OCI-LY1 (cell line): Measurements from ENCODE around the gene GRB10.

Experiments used
- H2AFZ ChIP-seq: fragments of 200-600 bp; sonication (generic), shearing (Covaris generic); 2 replicates; pipeline ENCODE4 v1.6.0; 2014; ENCODE audit warnings: antibody characterized with exemption, mild to moderate bottlenecking, low read length
- H3F3A ChIP-seq: fragments of 200-600 bp; sonication (generic), shearing (Covaris generic); 2 replicates; pipeline ENCODE4 v1.6.0; 2014; ENCODE audit warnings: mild to moderate bottlenecking, antibody characterized with exemption, low read length, moderate library complexity; ENCODE audit not compliant: insufficient read depth
- H3K27ac ChIP-seq: fragments of 200-600 bp; sonication (generic); 2 replicates; pipeline ENCODE4 v1.5.1; 2014; ENCODE audit warnings: low read length, mixed run types, mild to moderate bottlenecking, low read depth; ENCODE audit not compliant: poor library complexity, severe bottlenecking
- H3K27me3 ChIP-seq: fragments of 200-600 bp; sonication (generic); 2 replicates; pipeline ENCODE4 v1.6.0; 2014; ENCODE audit warnings: antibody characterized with exemption, mild to moderate bottlenecking, low read length, moderate library complexity; ENCODE audit not compliant: insufficient read depth
- H3K36me3 ChIP-seq: fragments of 200-600 bp; sonication (generic); 2 replicates; pipeline ENCODE4 v1.6.1; 2014; ENCODE audit warnings: mild to moderate bottlenecking, antibody characterized with exemption, low read length, moderate library complexity, mixed read lengths; ENCODE audit not compliant: insufficient read depth
- H3K4me1 ChIP-seq: fragments of 200-600 bp; sonication (generic); 2 replicates; pipeline ENCODE4 v1.5.1; 2014; ENCODE audit warnings: mild to moderate bottlenecking, low read length, moderate library complexity; ENCODE audit not compliant: insufficient read depth, severe bottlenecking
- H3K4me2 ChIP-seq: fragments of 200-600 bp; sonication (generic), shearing (Covaris generic); 2 replicates; pipeline ENCODE4 v1.6.1; 2014; ENCODE audit warnings: low read length
- H3K4me3 ChIP-seq: fragments of 200-600 bp; sonication (generic); 2 replicates; pipeline ENCODE4 v1.5.1; 2014; ENCODE audit warnings: low read length, low read depth, mild to moderate bottlenecking, mixed read lengths; ENCODE audit not compliant: poor library complexity, severe bottlenecking
- H3K79me2 ChIP-seq: fragments of 200-600 bp; shearing (Covaris generic); 2 replicates; pipeline ENCODE4 v1.6.1; 2016; ENCODE audit warnings: mixed run types, low read length, mixed read lengths; ENCODE audit not compliant: insufficient read depth
- H3K9ac ChIP-seq: fragments of 200-600 bp; sonication (generic), shearing (Covaris generic); 2 replicates; pipeline ENCODE4 v1.6.1; 2014; ENCODE audit warnings: mild to moderate bottlenecking, low read length, mixed read lengths
- H3K9me2 ChIP-seq: fragments of 200-600 bp; sonication (generic), shearing (Covaris generic); 2 replicates; pipeline ENCODE4 v1.6.1; 2014; ENCODE audit warnings: low read depth, mild to moderate bottlenecking, low read length, mixed read lengths
- H3K9me3 ChIP-seq: fragments of 200-600 bp; shearing (Covaris generic); 2 replicates; pipeline ENCODE4 v1.6.1; 2014; ENCODE audit warnings: low read length, mixed read lengths
- H4K20me1 ChIP-seq: fragments of 200-600 bp; sonication (generic), shearing (Covaris generic); 2 replicates; pipeline ENCODE4 v1.6.0; 2016; ENCODE audit warnings: mild to moderate bottlenecking, low read length; ENCODE audit not compliant: insufficient read depth
- CTCF ChIP-seq: fragments of 200-600 bp; sonication (generic), shearing (Covaris generic); IDR thresholded peaks from 2 replicates; pipeline ENCODE4 v1.5.1; 2017; ENCODE audit warnings: mild to moderate bottlenecking, antibody characterized with exemption, low read length, moderate library complexity, mixed read lengths
- EZH2 ChIP-seq: fragments of 200-600 bp; sonication (generic), shearing (Covaris generic); IDR thresholded peaks from 2 replicates; pipeline ENCODE4 v1.8.0; 2017; ENCODE audit warnings: borderline replicate concordance, mixed run types, mild to moderate bottlenecking, antibody characterized with exemption, low read length, moderate library complexity, mixed read lengths

Gene GRB10

GRCh38 chr7:50748472-50748871, 34.2 kb downstream of the GRB10 start:
- Histone ChIP-seq H3K9ac (no peak overlapping the region), H2AFZ (no peak overlapping the region), H3K79me2 (no peaks in the 10 kb centered on the region), H3K9me2 (no peaks in the 10 kb centered on the region), H3K4me3 (no peak overlapping the region), H3F3A (no peaks in the 10 kb centered on the region), H3K36me3 (no peaks in the 10 kb centered on the region), H3K4me1 (no peaks in the 10 kb centered on the region), H3K4me2 (no peak overlapping the region), H3K9me3 (no peaks in the 10 kb centered on the region), H3K27ac (no peak overlapping the region), H3K27me3 (no peaks in the 10 kb centered on the region), H4K20me1 (no peaks in the 10 kb centered on the region)
- TF ChIP-seq CTCF (no peak), EZH2 (no peak)

- H3K27ac ChIP-seq, result no peak overlapping the region
- no peak for TF ChIP-seq EZH2
- no peak for TF ChIP-seq CTCF
- no peaks in the 10 kb centered on the region for H3F3A ChIP-seq
- no peaks in the 10 kb centered on the region for H3K4me1 ChIP-seq
- no peaks in the 10 kb centered on the region for H3K9me2 ChIP-seq
- H2AFZ ChIP-seq, result no peak overlapping the region
- no peaks in the 10 kb centered on the region for H4K20me1 ChIP-seq
- H3K9me3 ChIP-seq, result no peaks in the 10 kb centered on the region
- no peak overlapping the region for H3K4me3 ChIP-seq
- no peak overlapping the region for H3K9ac ChIP-seq
- H3K36me3 ChIP-seq, result no peaks in the 10 kb centered on the region
- no peak overlapping the region for H3K4me2 ChIP-seq
- no peaks in the 10 kb centered on the region for H3K79me2 ChIP-seq
- no peaks in the 10 kb centered on the region for H3K27me3 ChIP-seq
Measured at GRCh38 chr7:50745835-50746234, 36.9 kb downstream of the GRB10 start.

- no peak overlapping the region for H2AFZ ChIP-seq
- no peak overlapping the region for H3K9ac ChIP-seq
- H3K9me3 ChIP-seq, result no peaks in the 10 kb centered on the region
- TF ChIP-seq CTCF, result no peak
- no peak for TF ChIP-seq EZH2
- H3K79me2 ChIP-seq, result no peaks in the 10 kb centered on the region
- H3K27ac ChIP-seq, result no peak overlapping the region
- no peak overlapping the region for H3K4me3 ChIP-seq
- no peaks in the 10 kb centered on the region for H3K9me2 ChIP-seq
- no peaks in the 10 kb centered on the region for H3F3A ChIP-seq
- no peak overlapping the region for H3K4me2 ChIP-seq
- no peaks in the 10 kb centered on the region for H3K4me1 ChIP-seq
- H4K20me1 ChIP-seq, result no peaks in the 10 kb centered on the region
- no peaks in the 10 kb centered on the region for H3K36me3 ChIP-seq
- H3K27me3 ChIP-seq, result no peaks in the 10 kb centered on the region
Measured at GRCh38 chr7:50745336-50745735, 37.4 kb downstream of the GRB10 start.
